HepG2 (cell line): ENCODE results near the gene HOXC11.

Experiments used
- FIP1L1 ChIP-seq: fragments of 200-400 bp; formaldehyde crosslinking; IDR thresholded peaks from 2 replicates; pipeline ENCODE4 v1.6.1; 2018; ENCODE audit warnings: low read depth, mild to moderate bottlenecking, low read length, moderate library complexity, borderline replicate concordance; ENCODE audit not compliant: insufficient read depth
- GABPB1 ChIP-seq: IDR thresholded peaks from 2 replicates; pipeline ENCODE4 v1.6.1; 2016; ENCODE audit warnings: mild to moderate bottlenecking, missing genetic modification reagents, moderate library complexity, missing compliant biosample characterization
- MXI1 ChIP-seq: IDR thresholded peaks from 3 replicates; pipeline ENCODE4 v1.6.1; 2012; ENCODE audit warnings: low read depth, low read length, inconsistent platforms, borderline replicate concordance
- NR2F6 ChIP-seq, 2 experiments: IDR thresholded peaks; 2 replicates each; pipeline ENCODE4 v1.6.1; 2016; ENCODE audit warnings: antibody characterized with exemption in 1 of 2, mild to moderate bottlenecking in 1 of 2
- POLR2A ChIP-seq, 2 experiments: IDR thresholded peaks; 2 replicates each; pipeline ENCODE4 v1.6.1; 2011; ENCODE audit warnings: low read depth in 2 of 2, low read length in 2 of 2, mild to moderate bottlenecking in 1 of 2, moderate library complexity in 1 of 2; ENCODE audit not compliant: insufficient read depth in 1 of 2
- SP2 ChIP-seq: sonication (generic); formaldehyde crosslinking; IDR thresholded peaks from 2 replicates; pipeline ENCODE4 v1.5.1; 2020; ENCODE audit warnings: mild to moderate bottlenecking, missing genetic modification reagents
- TCF7L2 ChIP-seq: IDR thresholded peaks from 2 replicates; pipeline ENCODE4 v1.6.1; 2011; ENCODE audit warnings: mild to moderate bottlenecking, low read depth, low read length, moderate library complexity
- WIZ ChIP-seq: sonication (generic); formaldehyde crosslinking; IDR thresholded peaks from 2 replicates; pipeline ENCODE4 v1.5.1; 2020; ENCODE audit warnings: mild to moderate bottlenecking, missing genetic modification reagents
- ZNF335 ChIP-seq: sonication (generic); formaldehyde crosslinking; IDR thresholded peaks from 2 replicates; pipeline ENCODE4 v1.4.0; 2020; ENCODE audit warnings: missing genetic modification reagents
- TF ChIP-seq, protein P1 (sequence below): sonication (generic); formaldehyde crosslinking; IDR thresholded peaks from 2 replicates; pipeline ENCODE4 v1.5.1; 2020; ENCODE audit warnings: mild to moderate bottlenecking, missing genetic modification reagents, moderate library complexity
- TF ChIP-seq, protein P2 (sequence below), 2 experiments: fragments of 450-650 bp in 1 of 2; sonication (generic) in 1 of 2; formaldehyde crosslinking in 1 of 2; IDR thresholded peaks; 2 replicates each; pipeline versions ENCODE4 v1.6.1 to v1.8.0; 2016 to 2022; ENCODE audit warnings: antibody characterized with exemption in 1 of 2, mild to moderate bottlenecking in 1 of 2, missing genetic modification reagents in 1 of 2
- TF ChIP-seq, protein P3 (sequence below): sonication (generic); formaldehyde crosslinking; IDR thresholded peaks from 2 replicates; pipeline ENCODE4 v1.5.0; 2020; ENCODE audit warnings: mild to moderate bottlenecking, missing genetic modification reagents, moderate library complexity
- TF ChIP-seq, protein P4 (sequence below): IDR thresholded peaks from 2 replicates; pipeline ENCODE4 v1.6.1; 2012; ENCODE audit warnings: inconsistent platforms

DNA sequence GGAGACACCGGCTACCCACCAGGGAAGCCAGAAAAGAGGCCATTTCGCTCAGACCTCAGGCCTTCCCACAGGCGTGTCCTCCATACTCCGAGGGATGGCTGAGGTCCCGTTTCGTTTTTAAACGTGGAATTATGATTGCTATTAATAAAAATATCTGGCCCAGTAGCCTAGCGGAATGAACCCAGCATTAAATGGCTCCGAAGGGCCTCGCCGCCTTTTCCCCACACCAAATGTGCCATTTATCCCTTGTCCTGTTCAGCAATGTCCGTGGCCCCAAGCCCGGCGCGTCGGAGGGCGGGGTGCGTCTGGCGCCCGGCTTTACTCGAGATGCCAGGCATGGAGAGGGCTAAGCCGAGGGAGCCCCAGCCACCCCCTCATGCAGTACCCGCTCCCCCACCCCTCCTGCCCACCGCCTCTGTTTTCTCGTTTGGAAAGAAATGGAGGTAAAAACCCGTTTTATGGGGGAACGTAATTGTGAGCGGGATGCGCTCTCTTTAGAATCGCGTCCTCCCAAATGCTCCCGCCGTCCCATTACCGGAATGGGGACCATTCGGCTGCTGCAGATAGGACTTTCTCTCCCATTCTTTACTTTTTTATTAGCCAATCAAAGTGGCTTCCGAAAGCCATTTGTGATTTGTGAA, 41.6 kb downstream of the HOXC11 start:
- TF ChIP-seq POLR2A (IDR thresholded peaks at IDR 0.05; ENCODE audit: insufficient read depth in 1 of 2, low read depth in 2 of 2, low read length in 2 of 2) (no peak), MXI1 (no peak), ZNF335 (CRISPR knock-in tag) (no peak), SP2 (CRISPR knock-in tag) (no peak), NR2F6 (IDR thresholded peaks at IDR 0.05) (no peak), NR2F6 (CRISPR knock-in tag; IDR thresholded peaks at IDR 0.05) (no peak), FIP1L1 (no peak), TCF7L2 (no peak), WIZ (no peak), GABPB1 (CRISPR knock-in tag) (no peak)
- TF ChIP-seq, protein P1, sequence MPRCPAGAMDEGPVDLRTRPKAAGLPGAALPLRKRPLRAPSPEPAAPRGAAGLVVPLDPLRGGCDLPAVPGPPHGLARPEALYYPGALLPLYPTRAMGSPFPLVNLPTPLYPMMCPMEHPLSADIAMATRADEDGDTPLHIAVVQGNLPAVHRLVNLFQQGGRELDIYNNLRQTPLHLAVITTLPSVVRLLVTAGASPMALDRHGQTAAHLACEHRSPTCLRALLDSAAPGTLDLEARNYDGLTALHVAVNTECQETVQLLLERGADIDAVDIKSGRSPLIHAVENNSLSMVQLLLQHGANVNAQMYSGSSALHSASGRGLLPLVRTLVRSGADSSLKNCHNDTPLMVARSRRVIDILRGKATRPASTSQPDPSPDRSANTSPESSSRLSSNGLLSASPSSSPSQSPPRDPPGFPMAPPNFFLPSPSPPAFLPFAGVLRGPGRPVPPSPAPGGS (CRISPR knock-in tag): no peak
- TF ChIP-seq, protein P2, sequence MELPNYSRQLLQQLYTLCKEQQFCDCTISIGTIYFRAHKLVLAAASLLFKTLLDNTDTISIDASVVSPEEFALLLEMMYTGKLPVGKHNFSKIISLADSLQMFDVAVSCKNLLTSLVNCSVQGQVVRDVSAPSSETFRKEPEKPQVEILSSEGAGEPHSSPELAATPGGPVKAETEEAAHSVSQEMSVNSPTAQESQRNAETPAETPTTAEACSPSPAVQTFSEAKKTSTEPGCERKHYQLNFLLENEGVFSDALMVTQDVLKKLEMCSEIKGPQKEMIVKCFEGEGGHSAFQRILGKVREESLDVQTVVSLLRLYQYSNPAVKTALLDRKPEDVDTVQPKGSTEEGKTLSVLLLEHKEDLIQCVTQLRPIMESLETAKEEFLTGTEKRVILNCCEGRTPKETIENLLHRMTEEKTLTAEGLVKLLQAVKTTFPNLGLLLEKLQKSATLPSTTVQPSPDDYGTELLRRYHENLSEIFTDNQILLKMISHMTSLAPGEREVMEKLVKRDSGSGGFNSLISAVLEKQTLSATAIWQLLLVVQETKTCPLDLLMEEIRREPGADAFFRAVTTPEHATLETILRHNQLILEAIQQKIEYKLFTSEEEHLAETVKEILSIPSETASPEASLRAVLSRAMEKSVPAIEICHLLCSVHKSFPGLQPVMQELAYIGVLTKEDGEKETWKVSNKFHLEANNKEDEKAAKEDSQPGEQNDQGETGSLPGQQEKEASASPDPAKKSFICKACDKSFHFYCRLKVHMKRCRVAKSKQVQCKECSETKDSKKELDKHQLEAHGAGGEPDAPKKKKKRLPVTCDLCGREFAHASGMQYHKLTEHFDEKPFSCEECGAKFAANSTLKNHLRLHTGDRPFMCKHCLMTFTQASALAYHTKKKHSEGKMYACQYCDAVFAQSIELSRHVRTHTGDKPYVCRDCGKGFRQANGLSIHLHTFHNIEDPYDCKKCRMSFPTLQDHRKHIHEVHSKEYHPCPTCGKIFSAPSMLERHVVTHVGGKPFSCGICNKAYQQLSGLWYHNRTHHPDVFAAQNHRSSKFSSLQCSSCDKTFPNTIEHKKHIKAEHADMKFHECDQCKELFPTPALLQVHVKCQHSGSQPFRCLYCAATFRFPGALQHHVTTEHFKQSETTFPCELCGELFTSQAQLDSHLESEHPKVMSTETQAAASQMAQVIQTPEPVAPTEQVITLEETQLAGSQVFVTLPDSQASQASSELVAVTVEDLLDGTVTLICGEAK (IDR thresholded peaks at IDR 0.05): no peak
- TF ChIP-seq, protein P2 (CRISPR knock-in tag; IDR thresholded peaks at IDR 0.05): no peak
- TF ChIP-seq, protein P3, sequence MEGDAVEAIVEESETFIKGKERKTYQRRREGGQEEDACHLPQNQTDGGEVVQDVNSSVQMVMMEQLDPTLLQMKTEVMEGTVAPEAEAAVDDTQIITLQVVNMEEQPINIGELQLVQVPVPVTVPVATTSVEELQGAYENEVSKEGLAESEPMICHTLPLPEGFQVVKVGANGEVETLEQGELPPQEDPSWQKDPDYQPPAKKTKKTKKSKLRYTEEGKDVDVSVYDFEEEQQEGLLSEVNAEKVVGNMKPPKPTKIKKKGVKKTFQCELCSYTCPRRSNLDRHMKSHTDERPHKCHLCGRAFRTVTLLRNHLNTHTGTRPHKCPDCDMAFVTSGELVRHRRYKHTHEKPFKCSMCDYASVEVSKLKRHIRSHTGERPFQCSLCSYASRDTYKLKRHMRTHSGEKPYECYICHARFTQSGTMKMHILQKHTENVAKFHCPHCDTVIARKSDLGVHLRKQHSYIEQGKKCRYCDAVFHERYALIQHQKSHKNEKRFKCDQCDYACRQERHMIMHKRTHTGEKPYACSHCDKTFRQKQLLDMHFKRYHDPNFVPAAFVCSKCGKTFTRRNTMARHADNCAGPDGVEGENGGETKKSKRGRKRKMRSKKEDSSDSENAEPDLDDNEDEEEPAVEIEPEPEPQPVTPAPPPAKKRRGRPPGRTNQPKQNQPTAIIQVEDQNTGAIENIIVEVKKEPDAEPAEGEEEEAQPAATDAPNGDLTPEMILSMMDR: no peak
- TF ChIP-seq, protein P4, sequence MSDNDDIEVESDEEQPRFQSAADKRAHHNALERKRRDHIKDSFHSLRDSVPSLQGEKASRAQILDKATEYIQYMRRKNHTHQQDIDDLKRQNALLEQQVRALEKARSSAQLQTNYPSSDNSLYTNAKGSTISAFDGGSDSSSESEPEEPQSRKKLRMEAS: no peak
